SK-N-SH (cell line): Measurements from ENCODE around the gene CHST9.

ENCODE experiments used
- CTCF ChIP-seq: fragments of 200-600 bp; sonication (generic); IDR thresholded peaks from 2 replicates; pipeline ENCODE4 v1.6.1; 2017; ENCODE audit warnings: antibody characterized with exemption, mild to moderate bottlenecking, moderate library complexity
- POLR2AphosphoS5 ChIP-seq: IDR thresholded peaks from 2 replicates; pipeline ENCODE4 v1.6.1; 2012; ENCODE audit warnings: low read depth, low read length
- RAD21 ChIP-seq: IDR thresholded peaks from 2 replicates; pipeline ENCODE4 v1.6.1; 2012; ENCODE audit warnings: mild to moderate bottlenecking, low read length
- RXRA ChIP-seq: IDR thresholded peaks from 2 replicates; pipeline ENCODE4 v1.4.0; 2012; ENCODE audit warnings: low read depth, mild to moderate bottlenecking, borderline replicate concordance
- TCF12 ChIP-seq: IDR thresholded peaks from 2 replicates; pipeline ENCODE4 v1.4.0; 2012

- TF ChIP-seq CTCF = no peak
- no peak for TF ChIP-seq TCF12
- no peak for TF ChIP-seq RXRA
- TF ChIP-seq RAD21 = no peak
- TF ChIP-seq POLR2AphosphoS5 = no peak
Observed at GRCh38 chr18:27214831-27215230, 29.7 kb upstream of the CHST9 start.
